Ovary (tissue), 9 donors: Measurements from ENCODE around the gene DGKI. TPM values are rescaled to one million over a fixed set of nuclear protein-coding genes. Genes with fewer than 3 reads are reported as not detected.

Source experiments
- DNase-seq, 5 donors: peaks; one replicate each; pipeline ENCODE4 v3.0.0-alpha.2; 2019 to 2020
- H3K27ac ChIP-seq, 2 donors: fragments of 200-600 bp; one replicate each; pipeline versions ENCODE4 v1.5.1 to v1.8.0; 2019 to 2022
- H3K27me3 ChIP-seq: fragments of 200-600 bp; one replicate; pipeline ENCODE4 v1.8.0; 2022
- H3K36me3 ChIP-seq: fragments of 200-600 bp; sonication (generic); one replicate; pipeline ENCODE4 v1.5.1; 2019
- H3K4me1 ChIP-seq: one replicate; pipeline ENCODE4 v1.8.1; 2013; ENCODE audit warnings: mild to moderate bottlenecking, moderate library complexity; ENCODE audit not compliant: insufficient read depth
- H3K4me3 ChIP-seq: fragments of 200-600 bp; sonication (generic); one replicate; pipeline ENCODE4 v1.5.1; 2017
- H3K9me3 ChIP-seq, 2 donors: fragments of 200-600 bp in 1 of 2; sonication (generic) in 1 of 2; one replicate each; pipeline versions ENCODE4 v1.5.1 to v1.8.1; 2013 to 2019; ENCODE audit warnings: mild to moderate bottlenecking in 1 of 2, moderate library complexity in 1 of 2
- CTCF ChIP-seq, 3 donors: fragments of 450-650 bp in 2 of 3; fragments of 200-600 bp in 1 of 3; IDR thresholded peaks; one replicate each; pipeline versions ENCODE4 v1.5.1 to v1.8.0; 2016 to 2022; ENCODE audit warnings: antibody characterized with exemption in 3 of 3, mild to moderate bottlenecking in 1 of 3
- EP300 ChIP-seq: sonication (generic); formaldehyde crosslinking; IDR thresholded peaks from one replicate; pipeline ENCODE4 v1.6.1; 2017; ENCODE audit warnings: antibody characterized with exemption
- POLR2A ChIP-seq: fragments of 450-650 bp; IDR thresholded peaks from one replicate; pipeline ENCODE4 v1.6.1; 2017; ENCODE audit warnings: antibody characterized with exemption, mild to moderate bottlenecking, moderate library complexity
- WGBS, 3 donors: extraction: QIAGEN DNeasy Blood & Tissue Kit in 1 of 3; methylation state at CpG; one replicate each; pipeline versions ENCODE4 v1.1.5 to v1.1.7; 2013 to 2017; 5-methylcytosine and 5-hydroxymethylcytosine counted together
- intact Hi-C, 4 donors: fragments of 100-400 bp; cut with DNase I; formaldehyde crosslinking; loops; one replicate each; pipeline versions ENCODE4 v1.11.0 to v1.15.1; 2022 to 2023
- polyA plus RNA-seq, 2 donors: library from polyadenylated mRNA; stranded (reverse); fragments of 200-250 nt in 1 of 2; fragments of 350-450 nt in 1 of 2; fragmentation: Illumina TruSeq in 1 of 2; extraction: RNeasy Lipid Tissue Mini Kit (QIAGEN cat#74804) in 1 of 2; gene quantifications; one replicate each; pipeline ENCODE4 v1.2.3, GENCODE V29; 2013 to 2014
- total RNA-seq, 7 donors: library from RNA; depleted of rRNA in 2 of 7; stranded (reverse); fragments of >200 nt in 2 of 7; fragmentation: NEBNext Ultra II Directional in 3 of 7; extraction: Animal tissue kit (Norgen Biotek cat#: 25700) in 3 of 7; gene quantifications; one replicate each; pipeline versions ENCODE4 v1.1.0 to v1.2.4, GENCODE V29; 2016 to 2023
- donor health status: DM: no; HTN: no; CAD: no; lungs with moderate emphysema.
- donor health status: DM: no; HTN: no; CAD: no.
- donor health status: Bipolar disorder and iron deficiency.
- donor health status: DM: yes; HTN: yes; CAD: no.
- donor health status: DM: no; HTN: no; CAD: no.
- donor health status: DM: yes; HTN: yes; CAD: no.

Gene DGKI
- total and polyA plus RNA-seq, 9 donors = 0.10 to 1.3 (median 0.29) TPM

GRCh38 chr7:137789215-137789882 is 57.4 kb downstream of the DGKI start:
- intact Hi-C loops = no loop called here
- 7 to 12% (median 11%) methylated on average over 4 of the region's 4 CpGs for WGBS, 3 donors
- Histone ChIP-seq H3K27ac (no peak overlapping the region), H3K36me3 (no peaks in the 10 kb centered on the region), H3K4me1 (no peaks in the 10 kb centered on the region), H3K27me3 (no peaks in the 10 kb centered on the region), H3K4me3 (no peak overlapping the region), H3K9me3 (no peaks in the 10 kb centered on the region)
- TF ChIP-seq EP300 = no peak
- no peak for TF ChIP-seq CTCF (IDR thresholded peaks at IDR 0.05)
- no peak for TF ChIP-seq POLR2A
- DNase-seq = no peak

GRCh38 chr7:137787301-137787976 is 59.3 kb downstream of the DGKI start:
- WGBS, 3 donors = 51 to 90% (median 51%) methylated on average over 3 of the region's 3 CpGs
- Histone ChIP-seq H3K9me3 (no peaks in the 10 kb centered on the region), H3K27ac (no peak overlapping the region)

GRCh38 chr7:137778511-137778910 is 68.3 kb downstream of the DGKI start:
- Histone ChIP-seq H3K4me3 (no peak overlapping the region), H3K9me3 (no peaks in the 10 kb centered on the region), H3K36me3 (no peaks in the 10 kb centered on the region), H3K27me3 (no peaks in the 10 kb centered on the region), H3K4me1 (no peaks in the 10 kb centered on the region), H3K27ac (no peak overlapping the region)
- DNase-seq = no peak
- TF ChIP-seq CTCF (IDR thresholded peaks at IDR 0.05) (no peak), EP300 (no peak), POLR2A (no peak)
- intact Hi-C loops = no loop called here

More at GRCh38 chr7:137787301-137787976, 59.3 kb downstream of the DGKI start:
- no peak for DNase-seq
- TF ChIP-seq CTCF (IDR thresholded peaks at IDR 0.05) (no peak), POLR2A (no peak), EP300 (no peak)
- Histone ChIP-seq H3K36me3 (no peaks in the 10 kb centered on the region), H3K4me3 (no peak overlapping the region), H3K27me3 (no peaks in the 10 kb centered on the region), H3K4me1 (no peaks in the 10 kb centered on the region)
- intact Hi-C loops = no loop called here

- H3K36me3 ChIP-seq = no peaks in the 10 kb centered on the region
- no peak for TF ChIP-seq POLR2A
- no peak for TF ChIP-seq EP300
- no peak for TF ChIP-seq CTCF (IDR thresholded peaks at IDR 0.05)
- H3K27ac ChIP-seq = no peak overlapping the region
- intact Hi-C loops = no loop called here
- no peak overlapping the region for H3K4me3 ChIP-seq
- no peaks in the 10 kb centered on the region for H3K9me3 ChIP-seq
- DNase-seq = no peak
- H3K27me3 ChIP-seq = no peaks in the 10 kb centered on the region
- WGBS, 3 donors = 71 to 76% (median 72%) methylated on average over 4 of the region's 4 CpGs
- H3K4me1 ChIP-seq = no peaks in the 10 kb centered on the region
These were observed 72.0 kb downstream of the DGKI start for GRCh38 chr7:137774793-137775201.
